ELR (cell line): Measurements from ENCODE around the gene ARMC9.
"Not testable (repeated sequence)": the region's sequence is repeated elsewhere in the genome, so short reads cannot be mapped to it uniquely, and the experiment has no call there.

Experiments used
- DNase-seq: peaks from one replicate; pipeline ENCODE4 v3.0.0-alpha.2; 2015; ENCODE audit warnings: low read depth

Gene ARMC9

DNA sequence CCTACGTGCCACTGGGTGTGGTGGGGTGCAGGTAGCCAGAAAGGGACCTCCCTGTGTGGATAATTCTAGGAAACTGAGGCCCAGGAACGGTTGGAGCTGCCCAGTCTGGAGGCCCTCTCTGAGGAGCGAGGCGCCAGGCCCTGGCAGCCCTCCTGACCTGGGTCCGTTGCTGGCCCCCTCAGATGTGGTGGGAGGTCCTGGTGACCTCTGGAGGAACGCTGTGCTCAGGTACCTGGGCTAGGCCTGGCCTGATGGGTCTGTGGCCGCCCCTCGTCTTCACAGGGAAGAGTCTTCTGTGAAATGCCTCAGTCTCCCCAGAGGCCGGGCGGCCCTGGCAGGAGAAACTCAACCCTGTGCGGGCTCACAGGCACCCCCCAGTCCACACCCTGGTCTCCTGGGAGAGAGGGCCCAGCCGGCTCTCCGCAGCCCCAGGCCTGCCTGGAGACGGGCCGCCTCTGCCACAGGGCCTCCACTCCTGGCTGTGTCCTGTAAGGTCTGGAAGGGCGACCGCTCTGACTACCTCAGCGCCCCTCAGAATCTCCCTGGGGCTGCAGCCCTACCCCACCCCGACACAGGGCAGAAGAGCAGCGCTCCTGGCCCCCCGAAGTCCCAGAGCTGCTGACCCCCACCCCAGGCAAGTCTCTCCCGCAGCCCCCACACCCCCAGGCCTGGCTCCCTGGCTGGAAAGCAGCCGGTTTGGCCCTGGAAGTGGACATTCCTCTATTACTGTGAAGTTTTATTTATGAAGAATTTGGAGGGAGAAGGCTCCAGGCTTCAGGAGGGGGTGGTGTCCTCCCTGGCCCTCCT lies 200.8 kb downstream of the ARMC9 start:
- no peak for DNase-seq

DNA sequence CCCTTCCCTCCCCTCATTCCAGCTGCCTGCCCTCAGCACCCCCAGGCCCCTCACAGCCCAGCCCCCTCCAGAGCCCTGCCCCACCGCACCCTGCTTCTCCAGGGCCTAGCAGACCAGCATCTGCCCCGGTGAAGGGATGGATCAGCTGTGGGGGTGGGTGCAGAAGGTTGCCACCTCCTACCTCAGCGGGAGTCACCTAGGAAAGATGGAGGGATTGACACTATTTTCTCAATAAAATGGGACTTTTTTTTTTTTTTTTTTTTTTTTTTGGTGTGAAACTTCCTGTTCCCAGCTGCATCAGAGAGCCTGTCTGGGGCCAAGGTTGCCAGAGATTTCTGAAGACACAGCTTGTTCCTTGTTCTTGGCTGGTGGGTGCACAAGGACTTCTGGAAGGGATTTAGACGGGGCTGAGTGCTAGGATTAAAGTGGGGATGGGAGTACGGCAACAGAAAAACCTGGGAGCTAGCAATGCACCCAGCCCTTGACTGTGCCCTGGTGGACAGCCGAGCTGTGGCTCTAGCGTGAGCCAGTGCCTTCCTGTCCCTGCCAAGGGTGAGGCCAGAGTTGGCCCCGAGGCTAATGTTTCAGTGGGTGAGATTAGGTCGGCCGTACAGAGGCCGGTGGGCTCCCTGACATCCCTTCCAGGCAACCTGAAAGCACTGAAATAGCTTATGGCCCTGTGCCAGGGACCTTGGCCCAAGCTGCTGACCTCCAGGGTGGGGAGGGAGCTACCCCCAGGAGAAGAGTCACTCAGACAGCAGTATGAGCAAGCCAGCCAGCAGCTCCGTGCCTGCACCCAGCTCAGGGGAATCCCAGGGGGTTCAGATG lies 201.6 kb downstream of the ARMC9 start:
- DNase-seq: peak; percentile 76

DNA sequence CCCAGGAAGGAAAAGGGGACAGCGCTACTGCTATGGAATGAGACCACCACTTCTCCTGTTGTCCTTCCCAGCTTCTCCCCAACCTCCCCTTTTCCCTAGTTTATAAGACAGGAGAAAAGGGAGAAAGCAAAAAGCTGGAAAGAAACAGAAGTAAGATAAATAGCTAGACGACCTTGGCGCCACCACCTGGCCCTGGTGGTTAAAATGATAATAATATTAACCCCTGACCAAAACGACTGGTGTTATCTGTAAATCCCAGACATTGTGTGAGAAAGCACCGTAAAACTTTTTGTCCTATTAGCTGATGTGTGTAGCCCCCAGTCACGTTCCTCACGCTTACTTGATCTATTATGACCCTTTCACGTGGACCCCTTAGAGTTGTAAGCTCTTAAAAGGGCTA lies 202.2 kb downstream of the ARMC9 start:
- not testable (repeated sequence) for DNase-seq

DNA sequence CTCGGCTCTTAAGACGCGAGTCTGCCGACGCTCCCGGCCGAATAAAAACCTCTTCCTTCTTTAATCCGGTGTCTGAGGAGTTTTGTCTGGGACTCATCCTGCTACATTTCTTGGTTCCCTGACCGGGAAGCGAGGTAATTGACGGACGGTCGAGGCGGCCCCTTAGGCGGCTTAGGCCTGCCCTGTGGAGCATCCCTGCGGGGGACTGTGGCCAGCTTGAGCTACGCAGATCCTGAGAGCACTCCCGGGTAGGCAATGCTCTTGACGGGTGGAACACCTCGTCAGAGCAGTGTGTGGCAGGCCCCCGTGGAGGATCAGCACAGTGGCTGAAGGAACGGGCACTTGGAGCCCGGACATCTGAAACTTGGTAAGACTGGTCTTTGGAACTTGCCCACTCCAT lies 202.7 kb downstream of the ARMC9 start:
- DNase-seq: not testable (repeated sequence)

DNA sequence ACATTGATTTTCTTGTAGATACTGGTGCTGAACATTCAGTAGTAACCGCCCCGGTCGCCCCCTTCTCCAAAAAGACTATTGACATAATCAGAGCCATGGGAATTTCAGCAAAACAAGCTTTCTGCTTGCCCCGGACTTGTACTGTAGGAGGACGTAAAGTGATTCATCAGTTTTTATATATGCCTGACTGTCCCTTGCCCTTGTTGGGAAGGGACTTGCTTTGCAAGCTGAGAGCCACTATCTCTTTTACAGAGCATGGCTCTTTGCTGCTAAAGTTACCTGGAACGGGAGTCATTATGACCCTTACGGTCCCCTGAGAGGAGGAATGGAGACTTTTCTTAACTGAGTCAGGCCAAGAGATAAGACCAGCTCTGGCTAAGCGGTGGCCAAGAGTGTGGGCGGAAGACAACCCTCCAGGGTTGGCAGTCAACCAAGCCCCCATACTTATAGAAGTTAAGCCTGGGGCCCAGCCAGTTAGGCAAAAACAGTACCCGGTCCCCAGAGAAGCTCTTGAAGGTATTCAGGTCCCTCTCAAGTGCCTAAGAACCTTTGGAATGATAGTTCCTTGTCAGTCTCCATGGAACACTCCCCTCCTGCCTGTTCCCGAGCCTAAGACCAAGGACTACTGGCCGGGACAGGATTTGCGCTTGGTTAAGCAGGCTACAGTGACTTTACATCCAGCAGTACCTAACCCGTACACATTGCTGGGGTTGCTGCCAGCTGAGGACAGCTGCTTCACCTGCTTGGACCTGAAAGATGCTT lies 205.2 kb downstream of the ARMC9 start:
- DNase-seq: not testable (repeated sequence)

DNA sequence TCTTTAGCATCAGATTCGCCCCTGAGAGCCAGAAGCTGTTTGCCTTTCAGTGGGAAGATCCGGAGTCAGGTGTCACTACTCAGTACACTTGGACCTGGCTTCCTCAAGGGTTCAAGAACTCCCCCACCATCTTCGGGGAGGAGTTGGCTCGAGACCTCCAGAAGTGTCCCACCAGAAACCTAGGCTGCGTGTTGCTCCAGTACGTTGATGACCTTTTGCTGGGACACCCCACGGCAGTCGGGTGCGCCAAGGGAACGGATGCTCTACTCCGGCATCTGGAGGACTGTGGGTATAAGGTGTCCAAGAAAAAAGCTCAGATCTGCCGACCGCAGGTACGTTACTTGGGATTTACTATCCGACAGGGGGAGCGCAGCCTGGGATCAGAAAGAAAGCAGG lies 205.8 kb downstream of the ARMC9 start:
- DNase-seq: not testable (repeated sequence)

DNA sequence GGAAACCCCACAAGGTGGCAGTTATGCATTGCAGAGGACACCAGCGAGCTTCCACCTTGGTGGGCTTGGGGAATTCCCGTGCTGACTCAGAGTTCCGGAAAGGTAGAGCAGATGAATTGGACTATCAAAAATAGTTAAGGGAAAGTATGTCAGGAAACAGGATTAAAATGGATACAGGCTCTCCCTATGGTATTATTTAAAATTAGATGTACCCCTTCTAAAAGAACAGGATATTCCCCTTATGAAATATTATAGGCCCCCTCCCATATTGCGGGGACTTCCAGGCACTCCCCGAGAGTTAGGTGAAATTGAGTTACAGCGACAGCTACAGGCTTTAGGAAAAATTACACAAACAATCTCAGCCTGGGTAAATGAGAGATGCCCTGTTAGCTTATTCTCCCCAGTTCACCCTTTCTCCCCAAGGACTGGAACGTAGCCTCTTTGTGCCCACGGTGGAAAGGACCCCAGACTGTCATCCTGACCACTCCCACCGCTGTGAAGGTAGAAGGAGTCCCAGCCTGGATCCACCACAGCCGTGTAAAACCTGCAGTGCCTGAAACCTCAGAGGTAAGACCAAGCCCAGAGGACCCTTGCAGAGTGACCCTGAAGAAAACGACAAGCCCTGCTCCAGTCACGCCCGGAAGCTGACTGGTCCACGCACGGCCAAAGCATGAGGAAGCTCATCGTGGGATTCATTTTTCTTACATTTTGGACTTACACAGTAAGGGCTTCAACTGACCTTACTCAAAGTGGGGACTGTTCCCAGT lies 207.4 kb downstream of the ARMC9 start:
- DNase-seq: peak; percentile 63

DNA sequence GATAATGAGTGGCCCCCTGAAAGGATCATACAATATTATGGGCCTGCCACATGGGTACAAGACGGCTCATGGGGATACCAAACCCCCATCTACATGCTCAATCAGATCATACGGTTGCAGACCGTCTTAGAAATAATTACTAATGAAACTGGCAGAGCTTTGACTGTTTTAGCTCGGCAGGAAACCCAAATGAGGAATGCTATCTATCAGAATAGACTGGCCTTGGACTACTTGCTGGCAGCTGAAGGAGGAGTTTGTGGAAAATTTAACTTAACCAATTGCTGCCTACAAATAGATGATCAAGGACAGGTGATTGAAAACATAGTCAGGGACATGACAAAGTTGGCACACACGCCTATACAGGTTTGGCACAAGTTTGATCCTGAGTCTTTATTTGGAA lies 209.3 kb downstream of the ARMC9 start:
- not testable (repeated sequence) for DNase-seq

DNA sequence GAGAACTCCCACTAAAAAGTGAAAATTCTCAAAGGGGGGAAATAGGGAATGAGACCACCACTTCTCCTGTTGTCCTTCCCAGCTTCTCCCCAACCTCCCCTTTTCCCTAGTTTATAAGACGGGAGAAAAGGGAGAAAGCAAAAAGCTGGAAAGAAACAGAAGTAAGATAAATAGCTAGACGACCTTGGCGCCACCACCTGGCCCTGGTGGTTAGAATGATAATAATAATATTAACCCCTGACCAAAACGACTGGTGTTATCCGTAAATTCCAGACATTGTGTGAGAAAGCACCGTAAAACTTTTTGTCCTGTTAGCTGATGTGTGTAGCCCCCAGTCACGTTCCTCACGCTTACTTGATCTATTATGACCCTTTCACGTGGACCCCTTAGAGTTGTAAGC lies 209.9 kb downstream of the ARMC9 start:
- not testable (repeated sequence) for DNase-seq

DNA sequence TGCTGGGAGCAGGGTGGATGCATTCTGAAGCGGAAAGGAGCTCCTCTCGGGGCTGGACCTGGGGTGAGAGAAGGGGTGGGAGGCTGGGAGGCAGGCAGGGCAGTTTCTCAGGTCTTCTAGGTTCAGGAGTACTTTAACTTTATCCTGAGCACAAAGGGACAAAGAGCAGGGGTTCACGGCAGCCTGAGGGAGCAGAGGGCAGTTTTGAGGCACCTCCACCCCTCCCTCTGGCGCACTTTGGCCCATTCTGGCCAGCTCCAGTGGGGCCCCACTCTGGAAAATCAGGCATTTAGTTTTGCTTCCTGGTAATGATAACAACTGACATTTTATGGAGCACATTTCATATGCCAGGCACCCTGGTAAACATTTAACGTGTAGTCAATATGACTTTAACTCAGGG lies 211.3 kb downstream of the ARMC9 start:
- no peak for DNase-seq

DNA sequence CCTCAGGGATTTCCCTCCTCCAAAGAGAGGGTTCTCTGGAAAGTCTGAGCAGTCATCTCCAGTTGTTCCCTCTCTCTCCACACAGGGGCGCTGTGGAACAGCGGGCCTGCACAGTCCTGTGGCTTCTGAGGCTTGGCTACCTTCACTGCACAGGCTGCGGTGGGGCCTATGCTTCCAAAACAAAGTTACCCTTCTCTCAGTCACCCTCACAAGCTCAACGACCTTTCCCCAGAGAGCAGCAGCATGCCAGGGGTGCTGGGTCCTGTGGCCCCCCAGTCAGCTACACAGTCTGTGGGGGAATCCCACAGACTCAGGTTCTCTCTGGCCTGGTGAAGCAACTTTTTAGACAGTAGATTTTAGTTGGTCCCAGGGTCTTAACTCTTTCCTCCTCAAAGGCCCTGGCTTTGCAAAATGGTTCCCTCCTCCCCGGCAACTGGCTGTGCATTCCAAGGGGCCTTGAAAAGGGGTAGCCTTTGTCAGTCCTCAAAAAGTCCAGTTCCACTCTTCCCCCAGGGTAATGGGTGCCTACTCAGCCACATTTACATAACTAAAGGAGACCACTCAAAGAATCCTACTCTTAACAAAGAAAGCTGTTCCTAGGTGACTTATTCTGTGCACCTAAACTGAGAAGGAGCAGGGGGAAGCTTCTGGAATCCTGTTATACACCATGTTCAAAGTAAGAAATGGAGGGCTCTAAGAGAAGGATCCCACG lies 212.0 kb downstream of the ARMC9 start:
- DNase-seq: no peak

DNA sequence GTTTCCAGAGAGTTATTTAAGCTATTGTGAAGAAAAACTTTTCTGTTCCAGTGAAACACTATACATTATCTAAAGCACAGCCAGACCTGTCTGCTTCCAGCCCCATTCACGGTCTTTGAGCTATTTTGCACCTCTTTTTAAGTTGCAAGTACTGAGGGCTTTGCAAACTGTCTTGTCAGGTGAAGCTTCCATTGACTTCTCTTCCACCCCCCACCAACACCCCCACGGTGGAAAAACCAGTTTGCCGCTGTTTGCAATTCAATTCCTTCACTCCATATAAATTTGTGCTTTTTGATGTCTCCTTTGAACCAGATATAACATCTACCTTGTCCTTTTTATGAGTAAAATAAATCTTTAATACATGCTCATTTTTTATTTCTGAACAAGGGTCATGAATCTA lies 212.8 kb downstream of the ARMC9 start:
- no peak for DNase-seq

DNA sequence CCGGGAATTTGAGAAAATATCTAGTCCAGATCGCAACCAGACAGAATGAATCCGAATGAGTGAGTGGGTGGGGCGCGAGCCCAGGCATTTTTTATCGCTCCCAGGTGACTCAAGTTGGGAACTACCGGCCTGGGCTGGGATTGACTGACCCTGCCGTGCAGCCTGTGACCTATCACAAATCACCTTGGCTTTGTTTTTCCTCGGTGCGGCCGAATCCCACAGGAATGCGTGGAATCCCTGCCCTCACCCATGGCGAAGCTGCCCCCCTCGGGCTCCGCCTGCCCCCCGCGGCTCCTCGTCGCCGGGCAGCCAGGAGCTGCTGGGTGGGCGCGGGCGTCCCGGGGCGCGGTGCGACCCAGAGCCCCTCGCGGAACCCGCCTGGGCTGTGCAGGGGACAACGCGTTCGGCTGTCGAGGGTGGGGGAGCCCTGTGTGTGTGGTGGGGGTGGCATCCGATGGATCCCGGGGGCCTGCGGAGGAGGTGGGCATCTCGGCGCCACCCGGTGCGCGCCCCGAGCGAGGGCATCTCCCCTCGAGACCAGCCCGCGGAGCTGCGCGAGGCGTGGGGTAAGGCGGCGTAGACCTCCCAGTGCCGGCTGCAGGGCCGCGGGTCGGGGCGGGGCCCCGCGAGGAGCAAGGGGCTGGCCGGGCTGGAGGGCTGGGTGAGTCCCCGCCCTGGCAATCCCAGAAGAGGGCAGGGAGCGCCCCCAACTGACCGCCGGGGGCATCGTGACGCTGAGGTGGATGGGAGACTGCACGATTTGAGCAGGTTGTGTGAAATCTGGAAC lies 213.6 kb downstream of the ARMC9 start:
- peak; percentile 93 for DNase-seq

DNA sequence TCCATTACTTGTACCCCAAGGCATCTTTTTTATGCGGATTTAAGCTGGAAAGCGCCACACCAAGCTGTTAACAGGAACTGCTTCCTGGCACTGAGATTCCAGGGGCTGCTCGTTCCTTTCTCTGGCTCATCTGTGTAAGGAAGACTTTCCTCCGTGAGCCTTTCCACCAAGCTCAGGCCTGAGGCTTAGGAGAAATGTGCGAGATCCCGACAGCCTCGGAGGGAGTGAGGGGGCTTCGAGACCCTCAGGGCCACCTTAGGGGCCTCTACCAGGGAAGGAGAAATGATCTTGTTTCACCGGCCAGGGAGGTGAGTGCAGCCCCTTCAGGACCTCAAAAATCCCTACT lies 214.2 kb downstream of the ARMC9 start:
- DNase-seq: no peak

DNA sequence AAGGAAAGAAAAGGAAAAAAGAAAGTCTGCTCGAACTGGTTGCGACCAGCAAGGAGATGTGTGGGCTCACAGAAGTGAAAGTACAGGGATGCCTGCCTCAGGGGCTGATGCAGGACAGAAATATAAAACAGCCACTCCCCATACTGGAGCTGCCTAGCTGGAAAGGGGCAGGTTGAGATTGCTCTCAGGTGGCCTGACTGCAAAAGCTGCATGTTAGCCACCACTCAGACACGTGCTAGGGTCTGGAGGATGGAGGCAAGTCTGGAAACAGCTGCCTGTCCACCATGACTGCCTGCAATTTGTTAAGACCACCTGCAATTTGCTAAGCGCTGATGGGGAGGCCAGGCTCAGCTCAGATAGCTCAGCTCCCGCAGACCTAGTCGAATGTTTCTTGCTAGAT lies 215.0 kb downstream of the ARMC9 start:
- no peak for DNase-seq

DNA sequence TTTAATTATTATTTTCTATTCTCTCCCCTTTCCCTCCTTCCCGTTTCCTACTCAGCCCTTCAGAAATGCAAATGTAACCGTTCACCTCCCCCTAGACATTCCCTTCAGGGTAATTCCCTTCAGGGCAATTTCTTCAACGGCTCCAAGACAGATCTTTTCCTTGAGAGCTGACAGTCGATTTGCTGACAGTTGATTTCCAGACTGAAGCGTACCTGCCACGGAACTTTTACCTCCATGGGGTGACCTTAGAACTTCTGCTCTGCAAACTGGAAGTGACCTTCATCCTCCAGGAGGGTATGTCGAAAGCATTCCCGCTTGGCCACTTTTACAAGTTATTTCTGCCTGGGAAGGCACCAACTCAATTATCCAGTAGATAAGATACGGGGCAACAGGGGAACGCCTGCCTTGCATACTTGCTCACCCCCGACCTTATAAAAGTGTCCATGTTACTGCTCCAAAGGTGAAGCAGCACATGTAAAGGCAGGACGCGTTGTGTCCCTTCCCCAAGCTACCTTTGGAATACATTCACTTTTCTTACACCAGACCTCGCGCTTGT lies 215.6 kb downstream of the ARMC9 start:
- no peak for DNase-seq

DNA sequence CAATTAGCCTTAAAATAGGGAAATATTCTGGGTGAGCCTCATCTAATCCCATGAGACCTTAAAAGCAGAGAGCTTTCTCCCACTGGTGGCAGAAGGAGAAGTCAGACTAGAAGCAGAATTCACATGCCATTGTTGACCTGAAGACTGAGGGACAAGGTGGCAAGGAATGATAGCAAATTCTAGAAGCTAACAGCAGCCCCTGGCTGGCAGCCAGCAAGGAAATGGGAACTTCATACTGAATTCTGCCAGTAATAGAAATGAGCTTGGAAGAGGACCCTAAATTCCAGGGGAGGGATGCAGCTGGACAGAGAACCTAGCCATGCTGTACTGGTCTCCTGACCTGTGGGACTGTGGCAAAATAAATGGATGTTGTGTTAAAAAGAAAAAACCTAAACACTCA lies 216.6 kb downstream of the ARMC9 start:
- DNase-seq: no peak

DNA sequence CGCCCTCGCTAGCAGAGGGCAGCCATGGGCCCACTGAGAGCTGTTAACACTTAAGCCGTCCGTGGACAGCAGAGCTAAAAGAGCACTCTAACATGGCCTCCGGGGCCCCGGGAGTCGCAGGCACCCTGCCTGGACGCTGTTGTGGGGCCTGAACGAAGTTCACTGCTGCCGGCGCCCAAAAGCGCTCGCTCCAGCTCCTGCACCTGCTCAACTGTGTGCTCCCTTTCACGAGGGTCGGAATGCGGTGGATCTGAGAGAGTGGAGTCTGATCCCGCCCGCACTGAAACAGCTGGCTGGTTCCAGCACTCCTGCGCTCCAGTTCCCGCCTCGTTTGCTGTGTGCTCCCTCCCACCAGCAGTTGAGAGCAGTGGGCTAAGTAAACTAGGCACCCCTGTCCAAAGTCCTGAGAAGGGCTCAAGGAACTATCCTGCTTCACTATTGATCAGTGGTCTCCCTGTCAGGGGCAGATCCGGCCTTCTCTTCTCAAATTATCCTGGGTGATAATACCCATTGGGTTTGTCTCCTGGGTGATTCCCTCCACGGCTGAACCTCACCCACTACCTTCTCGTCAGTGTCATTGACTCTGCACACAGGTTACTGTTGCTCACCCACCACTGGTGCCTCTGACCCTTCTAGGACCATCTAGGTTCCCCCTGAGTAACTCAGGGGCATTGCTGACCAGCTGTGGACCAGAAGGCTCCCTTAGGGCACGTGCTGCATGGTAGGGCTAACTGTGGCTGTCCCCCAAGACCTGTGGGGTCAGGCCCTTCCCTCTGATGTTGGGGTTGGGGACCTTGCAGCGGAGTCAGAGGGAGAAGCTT lies 220.6 kb downstream of the ARMC9 start:
- DNase-seq: no peak

DNA sequence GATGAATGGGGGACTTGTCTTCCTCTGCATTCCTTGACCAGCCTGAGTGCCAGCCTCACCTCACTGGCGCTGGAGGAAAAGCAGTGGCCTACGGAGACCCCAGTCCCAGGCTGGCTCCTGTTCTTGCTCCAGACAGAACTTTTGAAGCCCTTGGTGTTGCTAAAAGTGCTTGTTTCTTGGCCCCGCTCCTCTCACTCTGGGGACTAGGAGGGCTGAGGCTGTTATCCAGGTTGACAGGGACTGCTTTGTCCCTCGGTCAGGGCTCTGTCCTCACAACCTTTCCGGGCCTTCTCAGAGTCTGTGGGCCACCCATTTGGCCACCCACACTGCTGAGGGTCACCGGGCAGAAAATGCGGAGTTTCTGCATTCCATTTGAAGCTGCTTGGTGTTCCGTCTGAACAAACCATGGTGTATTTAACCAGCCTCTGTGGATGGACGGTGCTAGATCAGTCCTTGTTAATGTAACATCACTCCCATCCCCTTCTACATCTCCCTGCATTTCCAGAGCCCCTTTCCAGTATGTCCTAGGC lies 222.7 kb downstream of the ARMC9 start:
- no peak for DNase-seq
